Measurements from ENCODE around the gene FNDC3B. TPM values are rescaled to one million over a fixed set of nuclear protein-coding genes. Genes with fewer than 3 reads are reported as not detected.

FNDC3B gene
- total RNA-seq, 2 experiments from 2014 or later = 14.4 to 17.8 TPM

DNA sequence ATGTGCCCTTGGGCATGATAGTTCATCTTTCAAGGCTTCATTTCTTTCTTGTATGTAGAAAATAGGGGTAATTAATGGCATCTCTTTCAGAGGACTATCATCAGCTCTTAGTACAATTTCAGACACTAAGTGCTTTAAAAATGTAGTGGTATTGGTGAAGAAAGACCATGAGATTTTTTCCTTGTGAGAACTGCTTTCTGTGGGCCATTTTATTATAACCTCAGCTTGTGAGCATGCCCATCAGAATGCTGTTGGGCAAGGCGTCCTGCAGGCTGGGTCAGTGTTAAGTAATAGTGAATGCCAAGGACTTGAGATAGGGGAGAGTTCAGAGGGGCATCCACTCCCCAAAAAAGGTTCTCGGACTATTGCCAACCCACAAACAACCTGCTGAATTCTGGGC is 221.0 kb downstream of the FNDC3B start:
- ChIA-PET POLR2A (no interaction called here), CTCF (no interaction called here)
- H3K4me3 Mint-ChIP-seq = no peak overlapping the region
- intact Hi-C loops (cut with micrococcal nuclease) = no loop called here
- no peak overlapping the region for H3K27ac Mint-ChIP-seq
- peaks cover 8% of the 10 kb centered on the region for H3K4me1 Mint-ChIP-seq (ENCODE audit: low read depth)
- DNase-seq = no peak
- peaks cover 25% of the 10 kb centered on the region for H3K36me3 Mint-ChIP-seq
- H3K9me3 Mint-ChIP-seq = no peaks in the 10 kb centered on the region
- H3K27me3 Mint-ChIP-seq = no peaks in the 10 kb centered on the region

DNA sequence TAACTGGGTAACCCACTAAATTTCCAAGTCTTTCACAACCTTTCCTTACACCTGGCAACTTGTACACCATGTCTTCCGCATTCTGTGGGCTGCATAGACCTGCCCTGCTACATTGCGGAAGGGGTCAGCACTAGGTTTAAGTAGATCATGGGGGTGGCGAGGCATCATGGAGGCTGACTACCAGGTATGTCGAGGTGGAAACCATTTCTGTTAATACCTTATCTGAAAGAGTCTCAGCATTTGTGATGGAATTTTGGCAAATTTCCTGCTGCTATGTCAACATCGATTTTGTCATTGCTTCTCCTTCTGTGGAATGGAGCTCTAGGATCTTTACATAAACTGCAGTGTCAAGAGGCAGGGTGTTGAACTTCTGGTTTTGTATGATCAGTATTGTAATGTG is 221.7 kb downstream of the FNDC3B start:
- DNase-seq = no peak
- ChIA-PET POLR2A (no interaction called here), CTCF (no interaction called here)
- no peak overlapping the region for H3K27ac Mint-ChIP-seq
- intact Hi-C loops (cut with micrococcal nuclease) = no loop called here
- no peak overlapping the region for H3K4me3 Mint-ChIP-seq
- peaks cover 24% of the 10 kb centered on the region for H3K36me3 Mint-ChIP-seq
- H3K9me3 Mint-ChIP-seq = no peaks in the 10 kb centered on the region
- peaks cover 8% of the 10 kb centered on the region for H3K4me1 Mint-ChIP-seq (ENCODE audit: low read depth)
- H3K27me3 Mint-ChIP-seq = no peaks in the 10 kb centered on the region

DNA sequence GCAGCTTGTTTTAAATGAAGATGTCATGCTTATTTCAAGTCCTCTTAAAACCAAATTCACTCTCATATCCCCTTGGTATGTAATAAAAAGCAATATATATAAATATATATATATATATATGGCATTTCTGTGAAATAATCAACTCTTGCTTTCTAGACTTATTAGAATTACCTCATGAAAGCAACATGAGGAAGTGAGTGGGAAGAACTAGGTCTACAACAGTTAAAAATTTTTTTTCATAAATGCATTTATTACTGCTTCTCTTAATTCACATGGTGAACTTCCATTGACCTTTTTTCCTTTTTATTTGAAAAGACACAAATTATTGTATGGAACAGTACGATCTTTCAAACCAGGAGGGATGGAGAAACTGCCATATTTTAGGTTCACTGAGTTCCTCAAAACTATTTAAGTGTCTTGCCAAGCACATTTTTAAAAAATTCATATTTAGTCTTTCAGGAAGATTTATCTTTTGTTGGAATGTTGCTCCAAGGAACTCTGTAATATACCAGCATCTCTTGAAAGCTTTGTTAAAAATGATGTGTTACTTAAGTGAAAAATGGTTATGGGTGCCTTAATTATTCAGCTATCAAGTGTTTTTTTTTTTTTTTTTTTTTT is 223.7 kb downstream of the FNDC3B start:
- ChIA-PET POLR2A (no interaction called here), CTCF (no interaction called here)
- peaks cover 8% of the 10 kb centered on the region for H3K4me1 Mint-ChIP-seq (ENCODE audit: low read depth)
- intact Hi-C loops (cut with micrococcal nuclease) = no loop called here
- no peak overlapping the region for H3K27ac Mint-ChIP-seq
- peaks cover 20% of the 10 kb centered on the region for H3K36me3 Mint-ChIP-seq
- H3K27me3 Mint-ChIP-seq = no peaks in the 10 kb centered on the region
- no peak for DNase-seq
- no peak overlapping the region for H3K4me3 Mint-ChIP-seq
- H3K9me3 Mint-ChIP-seq = no peaks in the 10 kb centered on the region

DNA sequence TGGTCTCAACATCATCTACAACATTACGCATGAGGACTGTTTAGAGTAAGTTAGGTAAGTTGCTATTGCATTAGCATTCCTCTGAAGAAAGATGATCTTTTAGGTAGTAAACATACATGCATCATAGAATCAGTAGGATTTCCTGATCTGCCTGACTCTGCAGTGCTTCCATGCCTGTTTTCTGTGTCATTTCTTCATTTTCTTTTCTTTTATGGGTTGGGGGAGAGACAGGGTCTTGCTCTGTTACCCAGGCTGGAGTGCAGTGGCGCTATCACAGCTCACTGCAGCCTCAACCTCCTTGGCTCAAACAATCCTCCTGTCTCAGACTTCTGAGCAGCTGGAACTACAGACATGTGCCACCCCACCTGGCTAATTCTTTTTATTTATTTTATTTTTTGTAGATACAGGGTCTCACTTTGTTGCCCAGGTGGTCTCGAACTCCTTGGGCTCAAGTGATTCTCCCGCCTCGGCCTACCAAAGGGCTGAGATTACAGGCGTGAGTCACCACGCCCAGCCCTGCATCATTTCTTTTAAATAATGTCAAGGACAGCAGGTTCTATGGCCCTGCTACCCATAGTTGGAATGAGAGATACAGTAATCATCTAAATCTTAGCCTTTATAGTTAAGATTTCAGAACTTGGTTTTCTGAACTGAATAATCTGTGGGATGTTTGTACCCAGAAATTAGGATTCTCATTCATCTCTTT is 224.6 kb downstream of the FNDC3B start:
- peaks cover 17% of the 10 kb centered on the region for H3K36me3 Mint-ChIP-seq
- H3K9me3 Mint-ChIP-seq = no peaks in the 10 kb centered on the region
- ChIA-PET POLR2A (no interaction called here), CTCF (interaction anchor here (1.0 kb wide), 1 partner anchor 69 kb away, joined by 4 read pairs; no protein-coding TSS in a partner anchor)
- H3K4me3 Mint-ChIP-seq = no peak overlapping the region
- no peaks in the 10 kb centered on the region for H3K27me3 Mint-ChIP-seq
- intact Hi-C loops (cut with micrococcal nuclease) = no loop called here
- H3K4me1 Mint-ChIP-seq (ENCODE audit: low read depth) = peaks cover 8% of the 10 kb centered on the region
- no peak for DNase-seq
- no peak overlapping the region for H3K27ac Mint-ChIP-seq

DNA sequence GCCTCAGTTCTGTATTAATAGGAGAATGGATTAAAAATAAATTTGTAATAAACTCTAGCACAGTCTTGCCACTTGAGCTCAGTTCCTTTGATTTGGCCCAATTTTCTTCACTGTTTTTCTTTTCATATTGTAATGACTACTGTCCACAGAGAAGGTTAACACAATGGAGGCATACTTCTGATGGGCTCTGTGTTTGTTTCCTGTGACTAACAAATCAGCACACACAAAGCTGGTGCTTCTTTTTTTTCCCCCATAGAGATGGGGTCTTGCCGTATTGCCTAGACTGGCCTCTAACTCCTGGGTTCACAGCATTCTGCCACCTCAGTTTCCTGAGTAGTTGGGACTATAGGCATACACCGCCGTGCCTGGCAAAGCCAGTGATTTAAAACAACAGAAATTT is 226.7 kb downstream of the FNDC3B start:
- ChIA-PET POLR2A (no interaction called here), CTCF (no interaction called here)
- H3K36me3 Mint-ChIP-seq = peaks cover 11% of the 10 kb centered on the region
- no peaks in the 10 kb centered on the region for H3K9me3 Mint-ChIP-seq
- H3K27ac Mint-ChIP-seq = no peak overlapping the region
- H3K4me1 Mint-ChIP-seq (ENCODE audit: low read depth) = no peaks in the 10 kb centered on the region
- no peaks in the 10 kb centered on the region for H3K27me3 Mint-ChIP-seq
- H3K4me3 Mint-ChIP-seq = no peak overlapping the region
- no peak for DNase-seq
- intact Hi-C loops (cut with micrococcal nuclease) = no loop called here

DNA sequence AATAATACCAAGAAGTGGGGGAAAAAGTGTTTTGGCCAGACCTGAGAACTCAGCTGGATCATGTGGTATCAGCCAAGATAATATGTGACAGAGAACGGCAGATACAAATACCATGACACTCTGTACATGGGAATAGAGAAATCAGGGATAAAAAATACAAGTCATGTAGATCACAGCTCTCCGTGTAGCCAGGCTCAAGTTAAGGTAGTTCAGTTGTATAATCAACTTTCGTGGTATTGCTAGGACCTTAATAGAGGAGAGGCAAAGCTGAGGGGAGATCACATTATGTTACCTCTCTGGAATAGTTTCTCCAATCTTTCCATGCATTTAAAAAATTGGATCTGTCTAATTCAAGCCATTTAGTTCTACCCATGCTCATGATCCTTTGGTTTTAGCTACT is 229.0 kb downstream of the FNDC3B start:
- H3K4me1 Mint-ChIP-seq (ENCODE audit: low read depth) = no peaks in the 10 kb centered on the region
- CTCF ChIA-PET = no interaction called here
- H3K27me3 Mint-ChIP-seq = no peaks in the 10 kb centered on the region
- H3K36me3 Mint-ChIP-seq = peaks cover 4% of the 10 kb centered on the region
- DNase-seq = no peak
- no peaks in the 10 kb centered on the region for H3K9me3 Mint-ChIP-seq
- intact Hi-C loops (cut with micrococcal nuclease) = no loop called here
- no peak overlapping the region for H3K4me3 Mint-ChIP-seq
- no peak overlapping the region for H3K27ac Mint-ChIP-seq
- POLR2A ChIA-PET = no interaction called here

DNA sequence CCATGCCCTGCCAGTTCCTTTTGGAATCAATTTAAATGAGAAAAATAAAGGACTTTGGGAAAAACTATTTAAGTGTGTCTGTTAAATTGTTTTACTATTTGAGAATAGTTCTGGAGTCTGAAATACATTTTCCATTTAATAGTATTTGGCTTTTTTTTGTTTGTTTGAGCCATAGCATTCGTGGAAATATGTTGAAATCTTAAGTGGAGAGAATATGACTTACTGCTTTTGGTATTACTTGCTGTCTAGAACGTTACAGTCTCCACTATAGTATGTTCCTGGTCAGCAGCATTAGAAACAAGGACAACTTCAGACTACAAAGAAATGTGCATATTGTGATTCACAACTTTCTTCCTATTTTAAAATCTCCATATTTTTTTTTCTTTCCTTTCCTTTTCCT is 229.5 kb downstream of the FNDC3B start:
- no peaks in the 10 kb centered on the region for H3K27me3 Mint-ChIP-seq
- H3K4me3 Mint-ChIP-seq = no peak overlapping the region
- ChIA-PET POLR2A (no interaction called here), CTCF (no interaction called here)
- no peaks in the 10 kb centered on the region for H3K9me3 Mint-ChIP-seq
- DNase-seq = no peak
- no peaks in the 10 kb centered on the region for H3K4me1 Mint-ChIP-seq (ENCODE audit: low read depth)
- H3K36me3 Mint-ChIP-seq = peaks cover 4% of the 10 kb centered on the region
- intact Hi-C loops (cut with micrococcal nuclease) = no loop called here
- no peak overlapping the region for H3K27ac Mint-ChIP-seq

DNA sequence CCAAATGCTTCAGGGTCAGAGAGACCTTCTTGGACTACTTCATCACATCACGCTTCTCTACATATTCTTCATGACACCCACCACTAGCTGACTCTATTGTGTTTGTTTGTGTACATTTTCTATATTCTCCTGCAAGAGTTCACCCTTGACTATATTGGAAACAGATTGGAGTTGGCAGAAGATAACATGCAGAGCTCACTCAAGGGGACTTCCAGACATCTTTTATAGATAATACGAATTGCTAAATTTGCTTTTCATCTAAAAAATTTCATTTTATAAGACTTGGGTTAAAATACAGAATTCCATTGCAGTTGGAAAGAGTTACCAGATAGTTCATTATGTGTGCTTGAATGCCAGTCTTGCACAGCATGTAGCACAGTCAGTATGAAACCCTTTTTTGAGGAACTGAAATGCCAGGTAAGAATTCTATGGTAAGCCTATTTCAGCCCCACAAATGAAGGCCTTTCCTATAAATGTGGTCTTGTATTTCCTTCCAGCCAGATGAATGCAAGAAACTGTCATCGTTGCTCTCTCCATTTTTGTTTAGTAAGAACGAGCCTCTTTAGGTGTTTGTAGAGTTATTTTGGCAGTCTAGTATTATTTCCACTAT is 231.3 kb downstream of the FNDC3B start:
- DNase-seq = no peak
- no peak overlapping the region for H3K4me3 Mint-ChIP-seq
- H3K36me3 Mint-ChIP-seq = peaks cover 4% of the 10 kb centered on the region
- no peak overlapping the region for H3K27ac Mint-ChIP-seq
- H3K9me3 Mint-ChIP-seq = no peaks in the 10 kb centered on the region
- H3K4me1 Mint-ChIP-seq (ENCODE audit: low read depth) = no peaks in the 10 kb centered on the region
- H3K27me3 Mint-ChIP-seq = no peaks in the 10 kb centered on the region
- CTCF ChIA-PET = no interaction called here
- POLR2A ChIA-PET = no interaction called here
- intact Hi-C loops (cut with micrococcal nuclease) = loop anchor here (10.0 kb wide), 1 partner anchor 236 kb away; the partner anchor contains the start of gene FNDC3B

DNA sequence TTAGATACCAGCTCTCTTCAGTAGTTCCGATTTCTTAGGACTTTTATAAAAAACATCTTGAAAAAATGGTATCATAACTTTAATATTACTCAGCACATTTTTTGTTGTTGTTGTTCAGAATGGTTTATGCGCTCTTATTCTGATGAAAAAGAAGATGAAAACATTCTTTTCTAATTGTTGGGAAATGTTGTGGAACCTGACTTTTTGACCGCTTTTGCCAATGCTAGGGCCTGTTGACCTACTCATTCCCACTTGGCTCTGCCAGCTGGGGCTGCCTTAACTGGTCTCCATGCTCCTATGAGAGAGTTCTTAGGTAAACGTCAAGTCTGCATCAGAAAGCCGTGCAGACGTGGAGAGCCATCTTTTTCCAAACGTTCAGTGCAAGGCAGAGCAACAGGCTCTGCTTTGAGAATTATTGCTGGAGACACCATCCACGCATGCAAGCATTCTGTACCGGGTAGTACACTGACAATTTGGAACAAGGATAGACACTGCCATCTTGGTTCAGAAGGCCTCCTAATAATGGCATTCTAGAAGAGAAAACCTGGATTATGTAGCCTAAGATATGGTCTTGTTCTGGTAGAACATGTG is 232.1 kb downstream of the FNDC3B start:
- no peaks in the 10 kb centered on the region for H3K4me1 Mint-ChIP-seq (ENCODE audit: low read depth)
- no peak overlapping the region for H3K4me3 Mint-ChIP-seq
- H3K27ac Mint-ChIP-seq = no peak overlapping the region
- POLR2A ChIA-PET = no interaction called here
- DNase-seq = no peak
- no peaks in the 10 kb centered on the region for H3K27me3 Mint-ChIP-seq
- H3K9me3 Mint-ChIP-seq = no peaks in the 10 kb centered on the region
- intact Hi-C loops (cut with micrococcal nuclease) = loop anchor here (10.0 kb wide), 1 partner anchor 237 kb away; the partner anchor contains the start of gene FNDC3B
- H3K36me3 Mint-ChIP-seq = peaks cover 4% of the 10 kb centered on the region
- CTCF ChIA-PET = no interaction called here

DNA sequence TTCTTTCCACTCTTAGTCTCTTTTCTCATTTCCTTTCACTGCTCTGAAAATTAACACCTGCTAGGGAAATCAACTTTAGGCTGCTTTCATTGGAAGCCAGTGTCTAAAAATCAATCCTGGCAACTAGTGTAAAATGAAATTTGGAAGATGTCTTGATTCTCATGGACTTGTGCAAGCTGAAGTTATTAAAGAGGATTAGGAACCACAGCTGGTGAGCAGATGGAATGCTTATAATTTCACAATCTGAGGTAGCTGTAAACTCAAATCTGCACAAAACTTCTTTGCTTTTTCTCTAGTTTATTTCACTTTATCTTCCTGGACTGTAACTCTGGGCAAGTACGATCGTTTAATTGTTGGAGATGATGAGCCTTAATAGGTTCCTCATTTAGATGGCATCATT is 233.3 kb downstream of the FNDC3B start:
- no peak for DNase-seq
- Mint-ChIP-seq H3K27ac (no peak overlapping the region), H3K36me3 (peaks cover 4% of the 10 kb centered on the region), H3K4me1 (ENCODE audit: low read depth) (no peaks in the 10 kb centered on the region), H3K4me3 (no peak overlapping the region), H3K9me3 (no peaks in the 10 kb centered on the region), H3K27me3 (no peaks in the 10 kb centered on the region)
- ChIA-PET POLR2A (no interaction called here), CTCF (no interaction called here)
- intact Hi-C loops (cut with micrococcal nuclease) = loop anchor here (10.0 kb wide), 1 partner anchor 238 kb away; the partner anchor contains the start of gene FNDC3B

DNA sequence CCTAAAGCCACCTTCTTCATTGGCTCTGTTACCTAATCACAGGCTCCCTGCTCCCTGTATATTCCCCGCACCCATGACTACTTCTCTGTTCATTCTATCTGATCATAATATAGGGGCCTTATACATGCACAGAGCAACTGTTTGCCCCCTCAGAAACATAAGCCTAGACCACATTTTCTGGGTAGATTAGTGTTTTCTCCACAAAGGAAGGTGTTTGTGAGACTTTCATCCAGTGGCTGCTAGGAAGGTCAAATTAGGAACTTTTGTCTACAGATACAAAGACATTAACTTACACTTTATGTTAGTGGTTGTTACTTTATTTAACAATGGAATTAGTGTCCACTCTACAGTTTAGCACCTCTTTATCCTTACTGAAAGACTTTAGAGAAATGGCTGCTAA is 234.0 kb downstream of the FNDC3B start:
- intact Hi-C loops (cut with micrococcal nuclease) = loop anchor here (10.0 kb wide), 1 partner anchor 239 kb away; the partner anchor contains the start of gene FNDC3B
- Mint-ChIP-seq H3K4me3 (no peak overlapping the region), H3K27ac (no peak overlapping the region), H3K4me1 (ENCODE audit: low read depth) (no peaks in the 10 kb centered on the region), H3K9me3 (no peaks in the 10 kb centered on the region), H3K36me3 (peaks cover 4% of the 10 kb centered on the region), H3K27me3 (no peaks in the 10 kb centered on the region)
- CTCF ChIA-PET = no interaction called here
- no peak for DNase-seq
- POLR2A ChIA-PET = no interaction called here

DNA sequence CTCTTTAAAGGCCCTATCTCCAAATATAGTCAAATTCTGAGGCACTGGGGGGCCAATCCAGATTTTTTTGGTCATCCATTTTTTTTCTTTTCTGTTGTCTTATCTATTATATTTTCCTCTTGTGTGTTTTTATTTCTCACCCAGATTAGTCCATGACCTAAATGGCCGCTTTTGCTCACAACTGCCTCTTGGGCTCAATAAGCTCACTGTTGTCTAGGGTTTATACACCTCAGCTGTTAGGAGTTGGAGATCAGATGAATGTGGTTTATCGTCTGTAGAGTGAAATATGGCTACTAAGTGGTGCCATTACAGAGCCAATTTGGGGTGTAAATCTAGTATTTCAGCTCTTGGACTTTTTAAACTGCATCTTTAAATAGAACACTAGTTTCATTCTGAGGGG is 235.5 kb downstream of the FNDC3B start:
- ChIA-PET CTCF (interaction anchor here (0.6 to 1.6 kb wide), 3 partner anchors 135 to 443 kb away, joined by 3 to 6 read pairs (median 3); no protein-coding TSS in a partner anchor), POLR2A (no interaction called here)
- Mint-ChIP-seq H3K9me3 (no peaks in the 10 kb centered on the region), H3K27ac (no peak overlapping the region), H3K4me3 (no peak overlapping the region), H3K4me1 (ENCODE audit: low read depth) (no peaks in the 10 kb centered on the region), H3K36me3 (peaks cover 4% of the 10 kb centered on the region), H3K27me3 (no peaks in the 10 kb centered on the region)
- DNase-seq = no peak
- intact Hi-C loops (cut with micrococcal nuclease) = loop anchor here (10.0 kb wide), 1 partner anchor 240 kb away; the partner anchor contains the start of gene FNDC3B

Data from activated CD4-positive, alpha-beta memory T cell treated with anti-CD3 and anti-CD28 coated beads for 36 hours (primary cell).